ENCODE data around the gene ARHGAP27. TPM values are rescaled to one million over a fixed set of nuclear protein-coding genes. Genes with fewer than 3 reads are reported as not detected.

Gene ARHGAP27
- total and polyA plus RNA-seq, 2 of the 4 experiments (the other 2 are of a cell fraction): under 0.01 to 0.89 TPM

DNA sequence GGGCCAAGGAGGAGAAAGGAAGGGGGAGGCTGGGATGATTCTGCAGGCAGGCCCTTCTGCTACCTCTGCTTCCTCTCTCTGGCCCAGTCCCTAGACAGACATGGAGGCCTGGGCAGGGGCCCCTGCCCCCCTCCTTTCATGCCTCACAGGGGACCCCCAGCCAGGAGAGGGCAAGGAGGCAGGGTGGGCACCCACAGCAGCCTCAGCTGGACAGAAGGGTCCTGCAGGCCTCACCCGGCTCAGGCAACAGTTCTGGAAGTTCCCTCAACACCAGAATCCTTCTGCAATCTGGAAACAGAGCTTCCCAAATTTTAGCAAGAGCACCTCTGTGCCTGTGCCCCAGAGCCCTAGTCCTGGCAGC is 8.7 kb downstream of the ARHGAP27 start:
- H3K4ac ChIP-seq (ENCODE audit: low read depth, low read length): no peak overlapping the region
- no peaks in the 10 kb centered on the region for H3K36me3 ChIP-seq (ENCODE audit: control insufficient read depth, insufficient read depth, low read length)
- no peak for TF ChIP-seq CEBPB (IDR thresholded peaks at IDR 0.05; ENCODE audit: low read depth, low read length)
- no peak for TF ChIP-seq RCOR1 (IDR thresholded peaks at IDR 0.05; ENCODE audit: insufficient replicate concordance, low read length)
- no peak for TF ChIP-seq FOS (IDR thresholded peaks at IDR 0.05; ENCODE audit: low read depth, low read length)
- TF ChIP-seq RAD21 (IDR thresholded peaks at IDR 0.05; ENCODE audit: low read length): no peak
- TF ChIP-seq MAFK (IDR thresholded peaks at IDR 0.05; ENCODE audit: low read depth, low read length): no peak
- TF ChIP-seq, protein P1, sequence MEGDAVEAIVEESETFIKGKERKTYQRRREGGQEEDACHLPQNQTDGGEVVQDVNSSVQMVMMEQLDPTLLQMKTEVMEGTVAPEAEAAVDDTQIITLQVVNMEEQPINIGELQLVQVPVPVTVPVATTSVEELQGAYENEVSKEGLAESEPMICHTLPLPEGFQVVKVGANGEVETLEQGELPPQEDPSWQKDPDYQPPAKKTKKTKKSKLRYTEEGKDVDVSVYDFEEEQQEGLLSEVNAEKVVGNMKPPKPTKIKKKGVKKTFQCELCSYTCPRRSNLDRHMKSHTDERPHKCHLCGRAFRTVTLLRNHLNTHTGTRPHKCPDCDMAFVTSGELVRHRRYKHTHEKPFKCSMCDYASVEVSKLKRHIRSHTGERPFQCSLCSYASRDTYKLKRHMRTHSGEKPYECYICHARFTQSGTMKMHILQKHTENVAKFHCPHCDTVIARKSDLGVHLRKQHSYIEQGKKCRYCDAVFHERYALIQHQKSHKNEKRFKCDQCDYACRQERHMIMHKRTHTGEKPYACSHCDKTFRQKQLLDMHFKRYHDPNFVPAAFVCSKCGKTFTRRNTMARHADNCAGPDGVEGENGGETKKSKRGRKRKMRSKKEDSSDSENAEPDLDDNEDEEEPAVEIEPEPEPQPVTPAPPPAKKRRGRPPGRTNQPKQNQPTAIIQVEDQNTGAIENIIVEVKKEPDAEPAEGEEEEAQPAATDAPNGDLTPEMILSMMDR (conservative IDR thresholded peaks at IDR 0.05; ENCODE audit: low read depth, low read length): no peak
- TF ChIP-seq, protein P2, sequence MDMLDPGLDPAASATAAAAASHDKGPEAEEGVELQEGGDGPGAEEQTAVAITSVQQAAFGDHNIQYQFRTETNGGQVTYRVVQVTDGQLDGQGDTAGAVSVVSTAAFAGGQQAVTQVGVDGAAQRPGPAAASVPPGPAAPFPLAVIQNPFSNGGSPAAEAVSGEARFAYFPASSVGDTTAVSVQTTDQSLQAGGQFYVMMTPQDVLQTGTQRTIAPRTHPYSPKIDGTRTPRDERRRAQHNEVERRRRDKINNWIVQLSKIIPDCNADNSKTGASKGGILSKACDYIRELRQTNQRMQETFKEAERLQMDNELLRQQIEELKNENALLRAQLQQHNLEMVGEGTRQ (IDR thresholded peaks at IDR 0.05; ENCODE audit: low read depth, low read length): no peak
- TF ChIP-seq, protein P3, sequence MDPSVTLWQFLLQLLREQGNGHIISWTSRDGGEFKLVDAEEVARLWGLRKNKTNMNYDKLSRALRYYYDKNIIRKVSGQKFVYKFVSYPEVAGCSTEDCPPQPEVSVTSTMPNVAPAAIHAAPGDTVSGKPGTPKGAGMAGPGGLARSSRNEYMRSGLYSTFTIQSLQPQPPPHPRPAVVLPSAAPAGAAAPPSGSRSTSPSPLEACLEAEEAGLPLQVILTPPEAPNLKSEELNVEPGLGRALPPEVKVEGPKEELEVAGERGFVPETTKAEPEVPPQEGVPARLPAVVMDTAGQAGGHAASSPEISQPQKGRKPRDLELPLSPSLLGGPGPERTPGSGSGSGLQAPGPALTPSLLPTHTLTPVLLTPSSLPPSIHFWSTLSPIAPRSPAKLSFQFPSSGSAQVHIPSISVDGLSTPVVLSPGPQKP (IDR thresholded peaks at IDR 0.05; ENCODE audit: borderline replicate concordance, low read depth, low read length): no peak
- TF ChIP-seq MXI1 (IDR thresholded peaks at IDR 0.05; ENCODE audit: borderline replicate concordance, low read depth, low read length): no peak
- TF ChIP-seq RFX5 (IDR thresholded peaks at IDR 0.05; ENCODE audit: low read depth, low read length): no peak
- no peak for TF ChIP-seq BHLHE40 (IDR thresholded peaks at IDR 0.05; ENCODE audit: low read depth, low read length)
- no peak for TF ChIP-seq NFE2L2 (IDR thresholded peaks at IDR 0.05; ENCODE audit: low read depth, low read length)
- TF ChIP-seq CHD1 (IDR thresholded peaks at IDR 0.05; ENCODE audit: low read depth, low read length): no peak
- no peak for TF ChIP-seq SMC3 (IDR thresholded peaks at IDR 0.05; ENCODE audit: low read depth, low read length)
- no peak for TF ChIP-seq POLR2A (IDR thresholded peaks at IDR 0.05; ENCODE audit: low read depth, low read length)
- TF ChIP-seq MAZ (IDR thresholded peaks at IDR 0.05; ENCODE audit: borderline replicate concordance, low read depth, low read length): no peak
- no peak for DNase-seq
- dilution Hi-C loops (cut with HindIII; ENCODE audit: low sequenced_read_pairs, unreplicated experiment) (no loop called here), intact Hi-C loops (cut with micrococcal nuclease) (loop anchor here (2.0 to 10.0 kb wide), 2 partner anchors 205 to 431 kb away; no protein-coding TSS in a partner anchor), in situ Hi-C loops (cut with MboI; ENCODE audit: low sequenced_read_pairs) (loop anchor here (25.0 kb wide), 1 partner anchor 413 kb away; the partner anchor contains the start of gene SPPL2C)
- no peak overlapping the region for H4K8ac ChIP-seq (ENCODE audit: low read depth in 2 of 2, low read length in 2 of 2)
- no peak overlapping the region for H2BK120ac ChIP-seq (ENCODE audit: low read depth, low read length)
- WGBS, 2 experiments (ENCODE audit: extremely low coverage in 2 of 2, insufficient read length in 1 of 2): 100% methylated on average over 1 of the region's 1 CpG; no CpG with 5 or more reads in 1 of the 2 experiments
- no peaks in the 10 kb centered on the region for H3K9me3 ChIP-seq (ENCODE audit: control insufficient read depth, insufficient read depth, low read length)
- no peaks in the 10 kb centered on the region for H3K4me1 ChIP-seq (ENCODE audit: control insufficient read depth, insufficient read depth, low read length)
- no peak overlapping the region for H2BK5ac ChIP-seq (ENCODE audit: low read depth, low read length, poor library complexity, severe bottlenecking)
- CTCF ChIA-PET: no interaction called here
- no peak overlapping the region for H2AK9ac ChIP-seq (replicated peaks; ENCODE audit: low read depth, low read length, poor library complexity)
- H3K79me1 ChIP-seq (ENCODE audit: low read depth in 1 of 2, low read length in 2 of 2): no peaks in the 10 kb centered on the region
- no peak overlapping the region for H4K91ac ChIP-seq (ENCODE audit: insufficient read depth, low read depth, low read length)
- H2AK5ac ChIP-seq (ENCODE audit: low read depth, low read length): no peak overlapping the region
- H3K18ac ChIP-seq (ENCODE audit: low read depth, low read length): no peak overlapping the region
- no TSS peak for BruUV-seq (replicated peaks)
- H3K27me3 ChIP-seq (ENCODE audit: control insufficient read depth, insufficient read depth, low read length): peaks cover 24% of the 10 kb centered on the region
- no peak overlapping the region for H3K4me2 ChIP-seq (ENCODE audit: low read depth, low read length)
- H4K20me1 ChIP-seq (ENCODE audit: insufficient read depth, low read length): peaks cover 10% of the 10 kb centered on the region; the same call in 1 of the 2 replicates
- no peak overlapping the region for H2AFZ ChIP-seq (replicated peaks; ENCODE audit: low read length, poor library complexity)
- no peaks in the 10 kb centered on the region for H3K9me1 ChIP-seq (ENCODE audit: insufficient read depth, low read length)
- H3K27ac ChIP-seq (ENCODE audit: insufficient read depth, low read length): no peak overlapping the region
- no peak for ATAC-seq (ENCODE audit: low read depth)
- H3K23ac ChIP-seq (ENCODE audit: low read depth, low read length): no peak overlapping the region
- POLR2A ChIA-PET (ENCODE audit: unreplicated experiment): no interaction called here
- no peak overlapping the region for H3K9ac ChIP-seq (ENCODE audit: low read depth, low read length)
- no peak overlapping the region for H2BK15ac ChIP-seq (ENCODE audit: low read depth, low read length)
- no peak overlapping the region for H3K14ac ChIP-seq (replicated peaks; ENCODE audit: low read depth, low read length)
- no peak overlapping the region for H4K5ac ChIP-seq (ENCODE audit: low read depth, low read length)
- no peak overlapping the region for H3K4me3 ChIP-seq (ENCODE audit: insufficient read depth, low read depth, low read length)
- no peak overlapping the region for H2BK20ac ChIP-seq (ENCODE audit: low read depth, low read length)
- H3K56ac ChIP-seq (ENCODE audit: extremely low read depth, insufficient read depth, low read length): no peak overlapping the region

Data from IMR-90 (cell line).